Common myeloid progenitor, CD34-positive (primary cell): ENCODE measurements around the gene GABRE. TPM values are rescaled to one million over a fixed set of nuclear protein-coding genes. Genes with fewer than 3 reads are reported as not detected.

Experiments used
- CTCF ChIA-PET: fragments of 350-600 bp; sonication (Branson Sonifier 250); formaldehyde crosslinking; loops from one replicate; lab custom pipeline; 2021; ENCODE audit warnings: antibody characterized with exemption; lab: Charles Lee
- POLR2A ChIA-PET: fragments of 350-600 bp; sonication (Branson Sonifier 250); formaldehyde crosslinking; loops from one replicate; lab custom pipeline; 2021; ENCODE audit warnings: antibody characterized with exemption; lab: Charles Lee
- DNase-seq, 3 donors: peaks; one replicate each; pipeline versions ENCODE4 v3.0.0 to v3.0.0-alpha.2; 2013
- H3K27ac ChIP-seq, 2 experiments: 1 replicate in 1 of 2; 2 replicates in 1 of 2; pipeline ENCODE4 v1.7.0; 2013; ENCODE audit warnings: inconsistent platforms in 2 of 2, low read length in 2 of 2, mild to moderate bottlenecking in 2 of 2, low read depth in 1 of 2, moderate library complexity in 1 of 2; ENCODE audit not compliant: severe bottlenecking in 2 of 2, insufficient read depth in 1 of 2, poor library complexity in 1 of 2
- H3K27me3 ChIP-seq, 5 experiments: replicated peaks in 2 of 5; 1 replicate in 3 of 5; 2 replicates in 2 of 5; pipeline versions ENCODE4 v1.6.1 to v1.7.0; 2013; ENCODE audit warnings: low read length in 4 of 5, mild to moderate bottlenecking in 2 of 5, moderate library complexity in 2 of 5, inconsistent platforms in 1 of 5; ENCODE audit not compliant: insufficient read depth in 5 of 5, control insufficient read depth in 4 of 5
- H3K36me3 ChIP-seq, 4 experiments: 1 replicate in 2 of 4; 2 replicates in 2 of 4; pipeline versions ENCODE4 v1.6.1 to v1.7.0; 2013; ENCODE audit warnings: low read length in 3 of 4, control low read depth in 1 of 4, mild to moderate bottlenecking in 1 of 4; ENCODE audit not compliant: control insufficient read depth in 4 of 4, insufficient read depth in 4 of 4
- H3K4me1 ChIP-seq, 4 experiments: 1 replicate in 3 of 4; 2 replicates in 1 of 4; pipeline versions ENCODE4 v1.6.1 to v1.7.1; 2013; ENCODE audit warnings: low read length in 3 of 4, mild to moderate bottlenecking in 3 of 4, control low read depth in 1 of 4, inconsistent platforms in 1 of 4, moderate library complexity in 1 of 4; ENCODE audit not compliant: control insufficient read depth in 4 of 4, insufficient read depth in 4 of 4; ENCODE audit errors: control extremely low read depth in 1 of 4
- H3K4me3 ChIP-seq, 7 experiments: 1 replicate in 4 of 7; 2 replicates in 3 of 7; pipeline versions ENCODE4 v1.5.1 to v1.7.0; 2013; ENCODE audit warnings: mild to moderate bottlenecking in 7 of 7, low read length in 6 of 7, moderate library complexity in 6 of 7, inconsistent platforms in 2 of 7, low read depth in 2 of 7, control low read depth in 1 of 7; ENCODE audit not compliant: insufficient read depth in 4 of 7, control insufficient read depth in 1 of 7; ENCODE audit errors: extremely low read depth in 1 of 7
- H3K9me3 ChIP-seq, 5 experiments: 1 replicate in 4 of 5; 2 replicates in 1 of 5; pipeline versions ENCODE4 v1.6.1 to v1.7.1; 2013; ENCODE audit warnings: low read length in 4 of 5, mild to moderate bottlenecking in 2 of 5, inconsistent platforms in 1 of 5, low read depth in 1 of 5, moderate library complexity in 1 of 5; ENCODE audit not compliant: control insufficient read depth in 4 of 5, insufficient read depth in 2 of 5; ENCODE audit errors: control extremely low read depth in 1 of 5
- WGBS: methylation state at CpG from one replicate; pipeline ENCODE4 v1.1.5; 2013; ENCODE audit not compliant: insufficient coverage; 5-methylcytosine and 5-hydroxymethylcytosine counted together
- polyA plus RNA-seq: library from polyadenylated mRNA; unstranded; fragments of 120-200 nt; gene quantifications from one replicate; pipeline ENCODE4 v1.2.1, GENCODE V29; 2013

GABRE gene
- not detected for polyA plus RNA-seq

DNA sequence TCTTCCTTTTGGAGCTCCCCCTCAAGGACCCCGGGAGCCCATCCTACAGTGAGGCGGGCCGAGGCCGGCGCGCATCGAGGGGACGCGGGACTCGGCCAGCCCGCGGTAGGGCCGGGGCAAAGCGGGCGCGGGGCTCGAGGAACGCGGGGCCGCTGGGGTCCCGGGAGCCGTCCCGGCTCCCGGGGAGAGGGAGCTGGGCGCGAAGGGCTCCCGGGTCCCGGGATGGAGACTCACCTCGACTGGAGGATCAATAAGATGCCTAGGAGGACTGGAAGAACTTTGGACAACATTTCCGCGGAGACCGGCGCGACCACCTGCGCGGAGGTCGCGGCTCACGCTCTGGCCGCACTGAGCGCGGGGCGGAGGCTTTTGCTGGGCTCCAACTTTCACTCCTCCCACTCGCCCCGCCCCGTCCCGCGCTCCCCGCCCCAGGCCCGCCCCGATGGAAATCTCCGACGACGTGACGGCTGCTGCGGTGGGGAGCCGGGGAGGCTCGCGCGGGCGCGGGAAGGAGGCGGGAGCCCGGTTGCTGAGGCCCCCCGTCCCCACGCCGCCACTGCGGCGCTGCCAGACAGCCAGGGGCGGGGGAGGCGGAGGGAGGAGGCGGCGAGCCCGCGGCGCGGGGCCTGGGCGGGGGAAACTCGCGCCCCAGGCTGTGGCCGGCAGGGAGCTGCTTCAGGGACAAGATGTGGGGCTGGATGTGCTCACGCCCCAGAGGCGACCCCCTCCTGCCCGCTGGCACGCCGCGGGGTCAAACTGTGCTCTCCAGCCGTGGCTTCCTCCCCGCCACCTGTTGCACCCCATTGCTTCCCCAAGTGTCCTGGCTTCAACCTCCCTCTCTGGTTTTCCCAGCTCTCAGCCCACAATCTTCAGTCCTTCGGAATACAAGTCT, at the start of gene GABRE:
Gene GABRE, minus strand, starts transcription at position 341 of the 892 bp plus-strand sequence. Its CDS starts 51 bp downstream, at position 290.
- Histone ChIP-seq H3K4me1 (peaks cover 0 to 3% (median 0%) of the 10 kb centered on the region in 4 experiments), H3K36me3 (no peaks in the 10 kb centered on the region), H3K27ac (peak within 1 kb of the TSS in 1 of 2 experiments; percentile 10), H3K27me3 (peaks cover 3 to 48% (median 12%) of the 10 kb centered on the region in 5 experiments), H3K4me3 (peak within 1 kb of the TSS in 1 of 7 experiments; percentile 28), H3K9me3 (peaks cover 0 to 2% (median 0%) of the 10 kb centered on the region in 5 experiments)
- peak; percentile 1 to 37 (median 15) for DNase-seq
- 30% methylated on average over 57 of the region's 90 CpGs for WGBS
- POLR2A ChIA-PET, result no interaction called here
- CTCF ChIA-PET, result no interaction called here

DNA sequence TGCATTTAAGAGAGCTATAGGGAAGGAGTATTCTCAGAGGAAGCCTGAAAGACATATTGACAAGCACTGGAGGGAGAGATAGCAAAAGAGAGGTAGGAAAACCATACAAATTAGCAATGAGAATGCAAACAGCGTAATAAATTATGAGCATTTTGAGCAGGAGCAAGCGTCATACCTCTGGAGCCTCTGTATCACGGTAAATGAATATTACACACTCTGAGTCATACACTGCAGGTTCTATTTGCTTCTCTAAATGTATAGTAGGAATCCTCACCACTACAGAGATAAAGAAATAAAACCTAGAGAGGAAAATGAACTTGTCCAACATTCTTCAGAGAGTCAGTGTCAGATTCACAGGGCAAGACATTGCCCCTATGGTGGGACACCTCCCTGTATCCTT, 46.4 kb upstream of the GABRE start:
- Histone ChIP-seq H3K9me3 (no peaks in the 10 kb centered on the region), H3K27me3 (no peaks in the 10 kb centered on the region), H3K4me1 (no peaks in the 10 kb centered on the region), H3K36me3 (no peaks in the 10 kb centered on the region), H3K27ac (no peak overlapping the region), H3K4me3 (no peak overlapping the region)
- ChIA-PET POLR2A (no interaction called here), CTCF (no interaction called here)
- no peak for DNase-seq
- 92% methylated on average over 2 of the region's 3 CpGs for WGBS

- Histone ChIP-seq H3K27me3 (no peaks in the 10 kb centered on the region), H3K27ac (no peak overlapping the region), H3K9me3 (no peaks in the 10 kb centered on the region), H3K4me3 (no peak overlapping the region), H3K36me3 (no peaks in the 10 kb centered on the region), H3K4me1 (no peaks in the 10 kb centered on the region)
- WGBS, result 87% methylated on average over 3 of the region's 5 CpGs
- CTCF ChIA-PET, result no interaction called here
- DNase-seq, result no peak
- POLR2A ChIA-PET, result no interaction called here
Observed at GRCh38 chrX:151999813-152000212, 25.3 kb upstream of the GABRE start.

DNA sequence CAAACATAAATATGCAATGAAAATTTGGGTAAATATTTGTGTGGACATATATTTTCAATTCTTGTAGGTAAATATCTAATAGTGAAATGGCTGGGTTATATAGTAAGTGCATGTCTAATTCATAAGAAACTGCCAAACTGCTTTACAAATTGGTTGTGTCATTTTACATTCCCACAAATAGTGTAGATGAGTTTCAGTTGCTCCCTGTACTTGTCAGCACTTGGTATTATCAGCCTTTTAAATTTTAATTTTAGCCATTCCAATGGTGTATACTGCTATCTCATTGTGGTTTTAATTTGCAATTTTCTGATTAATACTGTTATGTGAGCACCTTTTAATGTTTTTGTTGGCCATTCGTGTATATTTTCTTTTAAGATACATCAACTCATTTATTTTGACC, 23.1 kb upstream of the GABRE start:
- no peaks in the 10 kb centered on the region for H3K4me1 ChIP-seq
- no peaks in the 10 kb centered on the region for H3K36me3 ChIP-seq
- no peak overlapping the region for H3K27ac ChIP-seq
- no peaks in the 10 kb centered on the region for H3K9me3 ChIP-seq
- ChIA-PET POLR2A (no interaction called here), CTCF (no interaction called here)
- no peaks in the 10 kb centered on the region for H3K27me3 ChIP-seq
- WGBS, result no CpG with 5 or more reads among the region's 1 CpG
- no peak for DNase-seq
- H3K4me3 ChIP-seq, result no peak overlapping the region

DNA sequence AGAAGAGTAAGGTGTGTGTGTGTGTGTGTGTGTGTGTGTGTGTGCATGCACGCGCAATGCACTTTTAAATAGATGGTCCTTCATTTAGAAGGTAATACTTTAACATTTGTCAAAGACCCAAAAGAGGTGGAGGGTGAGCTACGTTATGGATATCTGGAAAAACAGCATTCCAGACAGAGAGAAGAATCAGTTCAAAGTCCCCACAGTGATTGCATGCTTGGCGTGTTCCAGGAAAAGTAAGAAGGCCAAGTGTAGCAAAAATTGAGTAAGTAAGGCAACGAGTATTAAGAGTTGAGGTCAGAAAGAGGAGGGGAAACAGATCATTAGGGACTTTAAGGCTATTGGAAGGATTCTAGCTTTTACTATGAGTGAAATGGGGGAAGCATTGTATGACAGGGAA, 21.9 kb upstream of the GABRE start:
- H3K27ac ChIP-seq, result no peak overlapping the region
- 85% methylated on average over 3 of the region's 5 CpGs for WGBS
- CTCF ChIA-PET, result interaction anchor here (0.7 kb wide), 1 partner anchor 27 kb away, joined by 3 read pairs; no protein-coding TSS in a partner anchor
- H3K4me3 ChIP-seq, result no peak overlapping the region
- no peak for DNase-seq
- no peaks in the 10 kb centered on the region for H3K9me3 ChIP-seq
- H3K4me1 ChIP-seq, result no peaks in the 10 kb centered on the region
- POLR2A ChIA-PET, result no interaction called here
- H3K27me3 ChIP-seq, result no peaks in the 10 kb centered on the region
- no peaks in the 10 kb centered on the region for H3K36me3 ChIP-seq

DNA sequence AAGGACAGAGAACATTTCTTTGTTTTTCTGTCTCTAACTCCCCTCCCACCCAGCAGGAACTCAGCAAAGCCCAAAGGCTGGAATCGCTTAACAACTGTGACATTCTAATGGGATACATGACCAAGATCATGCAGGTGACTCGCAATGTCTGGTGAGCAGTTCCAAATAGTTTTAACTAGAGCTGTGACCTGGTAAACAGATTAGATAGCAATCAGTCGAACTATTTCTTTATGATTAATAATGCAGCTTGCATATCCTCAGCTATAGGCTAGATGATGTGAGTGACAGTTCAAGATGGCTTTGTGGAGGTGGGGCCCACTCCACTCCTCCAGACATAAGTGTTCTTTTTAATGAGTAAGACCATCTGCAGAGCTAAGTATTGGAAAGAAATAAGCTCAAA, 20.0 kb upstream of the GABRE start:
- POLR2A ChIA-PET, result no interaction called here
- Histone ChIP-seq H3K4me1 (no peaks in the 10 kb centered on the region), H3K27me3 (no peaks in the 10 kb centered on the region), H3K27ac (no peak overlapping the region), H3K36me3 (no peaks in the 10 kb centered on the region), H3K9me3 (no peaks in the 10 kb centered on the region), H3K4me3 (no peak overlapping the region)
- WGBS, result 100% methylated on average over 2 of the region's 3 CpGs
- CTCF ChIA-PET, result no interaction called here
- no peak for DNase-seq

DNA sequence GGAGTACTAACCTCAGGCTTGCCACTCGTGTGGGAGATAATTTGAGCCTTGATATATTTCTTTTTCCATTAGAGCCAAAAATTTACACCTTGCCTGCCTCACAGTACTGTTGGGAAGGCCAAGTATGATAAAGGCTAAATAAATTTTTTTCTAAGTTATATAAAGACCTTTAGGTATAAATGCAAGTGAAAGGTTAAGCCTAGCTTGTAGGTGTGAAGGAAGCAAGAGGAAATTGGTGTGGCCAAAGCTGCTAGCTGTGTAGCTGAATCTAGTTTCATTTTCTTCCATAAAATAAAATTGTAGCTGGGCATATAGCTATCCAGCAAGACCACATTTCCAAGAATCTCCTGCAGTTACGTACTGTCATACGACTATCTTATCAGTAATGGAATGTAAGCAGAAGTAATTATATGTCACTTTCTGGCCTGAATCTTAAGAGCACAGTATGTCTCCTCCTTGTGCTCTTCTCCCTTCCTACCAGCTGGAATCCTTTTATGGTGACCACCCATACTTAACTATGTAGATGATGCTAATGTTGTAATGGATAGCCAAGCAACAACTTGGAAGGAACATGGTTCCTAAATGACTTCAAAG, 14.3 kb upstream of the GABRE start:
- H3K36me3 ChIP-seq, result no peaks in the 10 kb centered on the region
- no peak for DNase-seq
- H3K27me3 ChIP-seq, result peaks cover 0 to 3% (median 0%) of the 10 kb centered on the region in 5 experiments
- no peaks in the 10 kb centered on the region for H3K9me3 ChIP-seq
- H3K4me1 ChIP-seq, result no peaks in the 10 kb centered on the region
- ChIA-PET CTCF (no interaction called here), POLR2A (no interaction called here)
- H3K4me3 ChIP-seq, result no peak overlapping the region
- no CpG with 5 or more reads among the region's 3 CpGs for WGBS
- no peak overlapping the region for H3K27ac ChIP-seq
